Measurements from ENCODE around the gene FASTKD3.

DNA sequence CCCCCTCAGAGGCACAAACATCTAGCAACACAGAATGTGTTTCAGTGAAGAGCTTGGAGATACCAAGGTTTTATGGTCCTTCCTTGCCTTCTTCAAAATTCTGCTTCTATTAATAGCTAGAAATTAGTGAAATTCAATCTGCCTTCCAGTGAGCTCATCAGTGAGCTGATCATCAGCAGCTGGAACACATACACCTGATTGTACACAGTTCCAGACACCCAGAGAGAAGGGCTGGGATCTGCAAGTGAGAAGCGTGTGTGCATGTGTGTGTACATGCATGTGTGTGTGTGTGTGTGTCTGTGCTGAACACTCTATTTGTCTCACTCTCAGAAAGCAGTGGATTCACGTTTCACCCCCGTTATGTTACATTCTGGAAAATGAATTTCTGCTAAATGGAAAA, 46.4 kb downstream of the FASTKD3 start:
- TF ChIP-seq, protein P1, sequence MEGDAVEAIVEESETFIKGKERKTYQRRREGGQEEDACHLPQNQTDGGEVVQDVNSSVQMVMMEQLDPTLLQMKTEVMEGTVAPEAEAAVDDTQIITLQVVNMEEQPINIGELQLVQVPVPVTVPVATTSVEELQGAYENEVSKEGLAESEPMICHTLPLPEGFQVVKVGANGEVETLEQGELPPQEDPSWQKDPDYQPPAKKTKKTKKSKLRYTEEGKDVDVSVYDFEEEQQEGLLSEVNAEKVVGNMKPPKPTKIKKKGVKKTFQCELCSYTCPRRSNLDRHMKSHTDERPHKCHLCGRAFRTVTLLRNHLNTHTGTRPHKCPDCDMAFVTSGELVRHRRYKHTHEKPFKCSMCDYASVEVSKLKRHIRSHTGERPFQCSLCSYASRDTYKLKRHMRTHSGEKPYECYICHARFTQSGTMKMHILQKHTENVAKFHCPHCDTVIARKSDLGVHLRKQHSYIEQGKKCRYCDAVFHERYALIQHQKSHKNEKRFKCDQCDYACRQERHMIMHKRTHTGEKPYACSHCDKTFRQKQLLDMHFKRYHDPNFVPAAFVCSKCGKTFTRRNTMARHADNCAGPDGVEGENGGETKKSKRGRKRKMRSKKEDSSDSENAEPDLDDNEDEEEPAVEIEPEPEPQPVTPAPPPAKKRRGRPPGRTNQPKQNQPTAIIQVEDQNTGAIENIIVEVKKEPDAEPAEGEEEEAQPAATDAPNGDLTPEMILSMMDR (IDR thresholded peaks at IDR 0.05; ENCODE audit: low read depth, low read length), result no peak
- no peak for TF ChIP-seq EZH2phosphoT487 (IDR thresholded peaks at IDR 0.05; ENCODE audit: low read depth)
